Testis (tissue), 3 donors: ENCODE measurements around the gene TMEM171. TPM values are rescaled to one million over a fixed set of nuclear protein-coding genes. Genes with fewer than 3 reads are reported as not detected.
A peak's percentile ranks its signal among the peaks of the same experiment; 100 is the strongest.

Source experiments
- DNase-seq: peaks from one replicate; pipeline ENCODE4 v3.0.0-alpha.2; 2019
- H3K27ac ChIP-seq, 2 donors: fragments of 200-600 bp; sonication (generic); one replicate each; pipeline ENCODE4 v1.5.1; 2019
- H3K27me3 ChIP-seq: fragments of 200-600 bp; sonication (generic); one replicate; pipeline ENCODE4 v1.5.1; 2019
- H3K36me3 ChIP-seq: fragments of 200-600 bp; sonication (generic); one replicate; pipeline ENCODE4 v1.5.1; 2017; ENCODE audit warnings: low read depth; ENCODE audit errors: missing control alignments
- H3K4me1 ChIP-seq: fragments of 200-600 bp; sonication (generic); one replicate; pipeline ENCODE4 v1.5.1; 2019
- H3K4me3 ChIP-seq, 2 donors: fragments of 200-600 bp; sonication (generic); one replicate each; pipeline ENCODE4 v1.5.1; 2017 to 2019
- H3K9me3 ChIP-seq: fragments of 200-600 bp; sonication (generic); one replicate; pipeline ENCODE4 v1.5.1; 2017
- CTCF ChIP-seq, 3 experiments: fragments of 450-650 bp in 2 of 3; fragments of 200-600 bp in 1 of 3; sonication (generic) in 1 of 3; IDR thresholded peaks; one replicate each; pipeline ENCODE4 v1.5.1; 2016 to 2019; ENCODE audit warnings: antibody characterized with exemption in 3 of 3, mild to moderate bottlenecking in 2 of 3, moderate library complexity in 1 of 3
- POLR2A ChIP-seq: fragments of 450-650 bp; IDR thresholded peaks from one replicate; pipeline ENCODE4 v1.6.1; 2017; ENCODE audit warnings: antibody characterized with exemption, mild to moderate bottlenecking, moderate library complexity
- WGBS, 2 donors: methylation state at CpG; one replicate each; pipeline ENCODE4 v1.1.5; 2018; 5-methylcytosine and 5-hydroxymethylcytosine counted together
- intact Hi-C: fragments of 100-400 bp; cut with DNase I; formaldehyde crosslinking; loops from one replicate; pipeline ENCODE4 v1.15.1; 2023; ENCODE audit warnings: low total_unique reads
- polyA plus RNA-seq: library from polyadenylated mRNA; stranded (reverse); fragments of 350-450 nt; fragmentation: Illumina TruSeq; extraction: RNeasy Lipid Tissue Mini Kit (QIAGEN cat#74804); gene quantifications from one replicate; pipeline ENCODE4 v1.2.3, GENCODE V29; 2014; ENCODE audit warnings: low read depth, low replicate concordance; ENCODE audit not compliant: insufficient read depth
- total RNA-seq, 2 donors: library from RNA; depleted of rRNA; stranded (reverse); fragments of >200 nt; gene quantifications; one replicate each; pipeline ENCODE4 v1.2.3, GENCODE V29; 2016

Gene TMEM171
- total and polyA plus RNA-seq, 3 donors from 2014 or later = 1.1 to 2.7 (median 1.7) TPM

- no peaks in the 10 kb centered on the region for H3K4me1 ChIP-seq
- intact Hi-C loops = no loop called here
- TF ChIP-seq CTCF (IDR thresholded peaks at IDR 0.05) (no peak), POLR2A (no peak)
- DNase-seq = no peak
- no peaks in the 10 kb centered on the region for H3K9me3 ChIP-seq
- WGBS, 2 donors = 74 to 83% methylated on average over 12 to 17 of the region's 19 CpGs
- no peaks in the 10 kb centered on the region for H3K36me3 ChIP-seq
- H3K27ac ChIP-seq = no peak overlapping the region
- H3K4me3 ChIP-seq = no peak overlapping the region
- H3K27me3 ChIP-seq = no peaks in the 10 kb centered on the region
Measured at GRCh38 chr5:73122875-73123810, 2.8 kb downstream of the TMEM171 start.

DNA sequence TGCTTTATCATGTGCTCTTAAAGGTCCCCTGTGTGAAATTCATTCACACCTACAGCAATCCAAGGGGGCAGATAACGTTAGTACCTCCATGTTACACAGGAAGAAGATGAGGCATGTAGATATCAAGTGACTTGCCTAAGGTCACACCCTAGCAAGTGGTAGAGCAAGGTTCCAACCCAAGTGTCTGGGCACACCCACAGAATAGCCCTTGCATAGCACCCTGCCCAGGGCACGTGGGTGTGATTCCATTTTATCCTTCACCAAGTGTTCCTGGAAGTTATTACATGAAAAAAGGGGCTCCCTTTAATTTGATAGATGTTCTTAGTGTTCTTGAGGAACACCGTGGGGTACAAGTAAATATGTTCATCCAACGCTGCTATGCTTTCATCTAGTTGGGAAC lies 4.9 kb downstream of the TMEM171 start:
- Histone ChIP-seq H3K9me3 (no peaks in the 10 kb centered on the region), H3K27me3 (no peaks in the 10 kb centered on the region), H3K4me1 (no peaks in the 10 kb centered on the region), H3K36me3 (no peaks in the 10 kb centered on the region), H3K27ac (no peak overlapping the region), H3K4me3 (no peak overlapping the region)
- WGBS, 2 donors = 83 to 91% methylated on average over 4 of the region's 4 CpGs
- intact Hi-C loops = no loop called here
- no peak for DNase-seq
- no peak for TF ChIP-seq CTCF (IDR thresholded peaks at IDR 0.05)
- no peak for TF ChIP-seq POLR2A

DNA sequence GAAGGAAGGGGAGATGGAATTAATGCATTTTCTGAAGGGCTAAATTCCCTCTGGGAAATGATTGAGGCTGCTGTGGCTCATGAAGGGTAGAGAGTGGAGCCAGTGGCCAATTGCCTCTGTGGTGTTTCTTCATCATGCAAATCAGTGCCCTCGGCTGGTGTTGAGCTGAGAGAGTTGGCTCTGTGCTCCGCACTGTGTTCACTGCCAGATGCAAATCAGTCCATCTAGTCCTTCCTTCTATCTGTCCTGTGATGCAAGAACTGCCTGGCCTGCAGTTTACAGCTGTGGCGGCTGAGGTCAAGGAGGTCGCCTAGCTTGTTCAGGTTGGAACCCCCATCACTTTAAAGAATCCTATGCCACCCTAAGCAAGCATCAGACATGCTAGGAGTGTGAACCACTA lies 6.0 kb downstream of the TMEM171 start:
- no peak overlapping the region for H3K4me3 ChIP-seq
- H3K4me1 ChIP-seq = no peaks in the 10 kb centered on the region
- no peaks in the 10 kb centered on the region for H3K9me3 ChIP-seq
- TF ChIP-seq CTCF (IDR thresholded peaks at IDR 0.05) (no peak), POLR2A (no peak)
- no peak for DNase-seq
- intact Hi-C loops = no loop called here
- H3K36me3 ChIP-seq = no peaks in the 10 kb centered on the region
- WGBS, 2 donors = 81 to 92% methylated on average over 4 of the region's 4 CpGs
- no peaks in the 10 kb centered on the region for H3K27me3 ChIP-seq
- H3K27ac ChIP-seq = no peak overlapping the region

DNA sequence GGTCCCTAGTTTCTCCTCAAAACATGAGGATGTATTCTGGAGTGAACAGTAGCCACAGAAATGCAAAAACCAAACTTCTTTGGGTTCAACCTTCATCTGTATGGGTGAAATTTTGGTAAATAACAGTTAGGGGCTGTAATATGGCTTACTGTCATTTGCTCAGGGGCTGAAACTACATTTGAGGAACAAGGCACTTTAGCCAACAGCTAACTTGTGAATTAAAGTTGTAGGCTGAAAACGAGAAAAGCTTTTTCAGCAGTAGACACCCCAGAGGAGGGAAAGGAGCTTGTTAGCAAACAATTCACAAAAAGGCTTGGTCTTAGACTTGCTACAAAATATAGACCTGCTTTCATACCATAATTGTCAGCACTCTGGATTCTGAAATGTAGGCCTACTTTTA lies 6.6 kb downstream of the TMEM171 start:
- no peak for TF ChIP-seq POLR2A
- no peak for TF ChIP-seq CTCF (IDR thresholded peaks at IDR 0.05)
- no peak overlapping the region for H3K27ac ChIP-seq
- intact Hi-C loops = no loop called here
- H3K27me3 ChIP-seq = no peaks in the 10 kb centered on the region
- no peaks in the 10 kb centered on the region for H3K4me1 ChIP-seq
- 75 to 76% methylated on average over 1 of the region's 1 CpG for WGBS, 2 donors
- no peak for DNase-seq
- no peak overlapping the region for H3K4me3 ChIP-seq
- no peaks in the 10 kb centered on the region for H3K9me3 ChIP-seq
- H3K36me3 ChIP-seq = no peaks in the 10 kb centered on the region

DNA sequence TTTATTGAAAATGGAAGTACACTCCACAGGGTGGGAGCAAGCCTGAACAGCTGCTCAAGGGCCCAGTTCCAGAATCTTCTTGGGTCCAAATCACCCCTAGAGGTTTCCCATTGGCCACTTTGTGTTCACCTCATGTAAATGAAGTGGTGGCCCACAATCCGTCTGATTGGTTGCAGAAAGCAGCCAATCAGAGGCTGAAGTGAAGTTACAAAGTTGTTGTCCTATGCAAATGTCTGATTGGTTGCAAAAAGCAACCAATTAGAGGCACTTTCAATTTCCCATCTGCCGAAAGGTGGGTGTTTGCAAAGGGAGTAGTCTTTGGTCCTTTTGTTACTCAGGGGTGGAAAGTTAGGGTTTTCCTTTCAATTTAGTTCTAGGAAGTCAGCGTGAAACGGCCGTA lies 8.8 kb downstream of the TMEM171 start:
- TF ChIP-seq POLR2A (no peak), CTCF (IDR thresholded peaks at IDR 0.05) (no peak)
- Histone ChIP-seq H3K4me1 (no peaks in the 10 kb centered on the region), H3K27ac (no peak overlapping the region), H3K36me3 (no peaks in the 10 kb centered on the region), H3K9me3 (no peaks in the 10 kb centered on the region), H3K27me3 (no peaks in the 10 kb centered on the region), H3K4me3 (no peak overlapping the region)
- intact Hi-C loops = no loop called here
- peak; percentile 45 for DNase-seq
- 54 to 68% methylated on average over 5 of the region's 5 CpGs for WGBS, 2 donors
